ENCODE results near the gene INCENP.

DNA sequence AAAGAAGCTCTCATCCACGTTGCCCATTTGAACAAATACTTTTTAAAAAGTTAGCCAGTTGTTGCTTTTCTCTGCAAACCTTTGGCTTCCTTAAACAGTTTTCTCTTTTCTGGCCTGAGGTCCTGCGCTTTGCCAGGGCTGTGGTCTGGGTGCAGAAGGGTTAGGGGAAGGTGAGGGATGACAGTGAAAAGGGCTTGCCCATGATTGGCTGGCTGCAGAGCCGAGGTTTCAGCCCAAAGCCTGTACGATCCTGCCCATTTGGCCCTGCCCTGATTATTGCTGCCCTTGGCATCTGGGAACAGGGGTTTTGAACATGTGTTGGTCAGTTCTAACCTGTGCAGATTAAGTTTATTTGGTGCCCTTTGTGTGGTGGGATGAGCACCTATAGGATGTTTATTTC lies 1.5 kb downstream of the INCENP start:
- TF ChIP-seq POLR2A (IDR thresholded peaks at IDR 0.05): no peak
- no peak for TF ChIP-seq CTCF (IDR thresholded peaks at IDR 0.05)

All from right lobe of liver (tissue), 4 donors.